ENCODE results near the gene NUDT17. TPM values are rescaled to one million over a fixed set of nuclear protein-coding genes. Genes with fewer than 3 reads are reported as not detected.

NUDT17 gene
- total and polyA plus RNA-seq, 9 of the 15 experiments (the other 6 are each of a cell fraction or from before 2014, with no cell fraction given), result 2.1 to 10.0 (median 6.1) TPM

- H3K9ac ChIP-seq (ENCODE audit: insufficient read depth in 1 of 2, low read depth in 2 of 2, low read length in 2 of 2), result no peak overlapping the region
- FAIRE-seq (peak; percentile 19), DNase-seq (ENCODE audit: extremely low read depth in 1 of 4, low spot score in 3 of 4) (no peak), ATAC-seq (no peak)
- WGBS (ENCODE audit: insufficient coverage, low coverage, missing lambda C conversion rate), result 73% methylated on average over 1 of the region's 1 CpG
- H2AFZ ChIP-seq (ENCODE audit: low read depth, low read length), result no peak overlapping the region
- no peak overlapping the region for H3K4me2 ChIP-seq (ENCODE audit: insufficient read depth, low read length)
- TF ChIP-seq NR2C2 (CRISPR knock-in tag; IDR thresholded peaks at IDR 0.05), result no peak
- TF ChIP-seq NR2C2 (tag; IDR thresholded peaks at IDR 0.05), result no peak
- TF ChIP-seq KHSRP (IDR thresholded peaks at IDR 0.05), result no peak
- TF ChIP-seq NFRKB (IDR thresholded peaks at IDR 0.05; ENCODE audit: low read depth), result no peak
- TF ChIP-seq FOXA1 (IDR thresholded peaks at IDR 0.05; ENCODE audit: borderline replicate concordance), result no peak
- TF ChIP-seq ZNF274 (IDR thresholded peaks at IDR 0.05; ENCODE audit: borderline replicate concordance, low read depth, low read length), result no peak
- no peak for TF ChIP-seq GTF2A2 (tag; IDR thresholded peaks at IDR 0.05)
- TF ChIP-seq GTF2F1 (IDR thresholded peaks at IDR 0.05; ENCODE audit: low read depth, low read length), result no peak
- no peak for TF ChIP-seq RBM17 (IDR thresholded peaks at IDR 0.05; ENCODE audit: borderline replicate concordance, low read depth, low read length)
- TF ChIP-seq E2F5 (CRISPR knock-in tag; IDR thresholded peaks at IDR 0.05), result no peak
- TF ChIP-seq OTX1 (CRISPR knock-in tag; IDR thresholded peaks at IDR 0.05), result no peak
- TF ChIP-seq PTBP1 (IDR thresholded peaks at IDR 0.05; ENCODE audit: low read depth, low read length), result no peak
- no peak for TF ChIP-seq SUPT5H (IDR thresholded peaks at IDR 0.05)
- TF ChIP-seq MAZ (CRISPR knock-in tag; conservative IDR thresholded peaks at IDR 0.05 in 1 of 2, IDR thresholded peaks at IDR 0.05 in 1 of 2), result no peak
- TF ChIP-seq GABPA (tag; conservative IDR thresholded peaks at IDR 0.05; ENCODE audit: low read depth), result no peak
- TF ChIP-seq NCOA2 (IDR thresholded peaks at IDR 0.05; ENCODE audit: partially characterized antibody in 2 of 2), result no peak
- no peak overlapping the region for H3K4me3 ChIP-seq
- intact Hi-C loops (cut with micrococcal nuclease) (no loop called here), in situ Hi-C loops (cut with MboI) (no loop called here)
- H4K20me1 ChIP-seq (replicated peaks; ENCODE audit: control insufficient read depth, insufficient read depth, low read length), result no peaks in the 10 kb centered on the region
- no peaks in the 10 kb centered on the region for H3K9me3 ChIP-seq (replicated peaks; ENCODE audit: control insufficient read depth, insufficient read depth, low read depth, low read length)
- H3K79me2 ChIP-seq (ENCODE audit: control insufficient read depth, insufficient read depth, low read length), result no peaks in the 10 kb centered on the region
- no TSS peak for BruUV-seq (replicated peaks)
- no peaks in the 10 kb centered on the region for H3K36me3 ChIP-seq (ENCODE audit: control insufficient read depth, insufficient read depth, low read length)
- no peak overlapping the region for H3K27ac ChIP-seq (ENCODE audit: extremely low read depth, low read depth, low read length)
- H3K9me1 ChIP-seq (ENCODE audit: control insufficient read depth, insufficient read depth, low read length), result no peaks in the 10 kb centered on the region
- CTCF ChIA-PET (ENCODE audit: low intra/inter-chr PET ratio), result no interaction called here
- H3K4me1 ChIP-seq (replicated peaks in 1 of 2; ENCODE audit: control insufficient read depth in 2 of 2, insufficient read depth in 2 of 2, low read length in 2 of 2), result peaks cover 4 to 17% of the 10 kb centered on the region in 2 experiments; a peak in 4 of 5 replicates
- POLR2A ChIA-PET, result interaction anchor here (1.1 to 1.3 kb wide), 2 partner anchors 9 to 30 kb away, joined by 3 to 4 read pairs; partner anchors contain the start of gene RBM8A
- no peaks in the 10 kb centered on the region for H3K27me3 ChIP-seq (ENCODE audit: control insufficient read depth in 2 of 2, insufficient read depth in 2 of 2, low read length in 2 of 2)
These were observed 52.5 kb downstream of the NUDT17 start for GRCh38 chr1:145897969-145898368.

Small RNAs within 50 kb of the gene (microRNA-seq; reads per million reads assigned to microRNA genes)
- not detected for gene MIR6736 (ENCODE audit: borderline microRNAs expressed)

Small RNAs within 50 kb of the gene (small RNA-seq; reads per million reads assigned to genes)
- gene MIR6736, result not detected

Other genes with a start within 250 kb of the NUDT17 start
Only the 7 nearest of the 15 such genes appear.
- 8.4 and 8.8 TPM in 2 replicates for gene RNF115, start 21.5 kb upstream of the NUDT17 start, total RNA-seq (2014; rRNA removed)
- 12.5 and 13.6 TPM in 2 replicates for gene RNF115, start 21.5 kb upstream of the NUDT17 start, total RNA-seq (2014; rRNA removed; fragmentation: Illumina TruSeq; extraction: Trizol)
- 11.5 and 12.3 TPM in 2 replicates for gene RNF115, start 21.5 kb upstream of the NUDT17 start, total RNA-seq (2015; rRNA removed; fragmentation: Illumina TruSeq; extraction: Trizol)
- gene RNF115, start 21.5 kb upstream of the NUDT17 start, total RNA-seq (2021), result 9.5 and 10.2 TPM in 2 replicates
- gene RNF115, start 21.5 kb upstream of the NUDT17 start, polyA plus RNA-seq (2011; rRNA removed), result 12.1 and 14.3 TPM in 2 replicates
- 8.4 and 9.9 TPM in 2 replicates for gene RNF115, start 21.5 kb upstream of the NUDT17 start, polyA plus RNA-seq (2014; fragmentation: Illumina TruSeq; extraction: Trizol)
- 1 to 10 TPM; 1.9 to 2.0 TPM for gene RNF115, start 21.5 kb upstream of the NUDT17 start, polyA plus RNA-seq (2014; fragmentation: Nextera tagmentation; extraction: Ambion mirVana)
- gene RNF115, start 21.5 kb upstream of the NUDT17 start, polyA plus RNA-seq (2014; rRNA removed), result 6.9 and 7.8 TPM in 2 replicates
- 42.0 and 44.8 TPM in 2 replicates for gene POLR3C, start 21.4 kb upstream of the NUDT17 start, total RNA-seq (2014; rRNA removed)
- 50.7 and 53.9 TPM in 2 replicates for gene POLR3C, start 21.4 kb upstream of the NUDT17 start, total RNA-seq (2014; rRNA removed; fragmentation: Illumina TruSeq; extraction: Trizol)
- gene POLR3C, start 21.4 kb upstream of the NUDT17 start, total RNA-seq (2015; rRNA removed; fragmentation: Illumina TruSeq; extraction: Trizol), result 54.6 and 56.8 TPM in 2 replicates
- gene POLR3C, start 21.4 kb upstream of the NUDT17 start, total RNA-seq (2021), result 45.2 and 46.0 TPM in 2 replicates
- 31.5 and 42.9 TPM in 2 replicates for gene POLR3C, start 21.4 kb upstream of the NUDT17 start, polyA plus RNA-seq (2011; rRNA removed)
- gene POLR3C, start 21.4 kb upstream of the NUDT17 start, polyA plus RNA-seq (2014; fragmentation: Illumina TruSeq; extraction: Trizol), result 58.1 and 64.1 TPM in 2 replicates
- gene POLR3C, start 21.4 kb upstream of the NUDT17 start, polyA plus RNA-seq (2014; fragmentation: Nextera tagmentation; extraction: Ambion mirVana), result 10 to 100 TPM; 19.7 to 49.9 TPM
- 36.9 and 43.5 TPM in 2 replicates for gene POLR3C, start 21.4 kb upstream of the NUDT17 start, polyA plus RNA-seq (2014; rRNA removed)
- 7.9 and 10.4 TPM in 2 replicates for gene PIAS3, start 13.5 kb downstream of the NUDT17 start, total RNA-seq (2014; rRNA removed)
- gene PIAS3, start 13.5 kb downstream of the NUDT17 start, total RNA-seq (2014; rRNA removed; fragmentation: Illumina TruSeq; extraction: Trizol), result 6.0 and 6.9 TPM in 2 replicates
- gene PIAS3, start 13.5 kb downstream of the NUDT17 start, total RNA-seq (2015; rRNA removed; fragmentation: Illumina TruSeq; extraction: Trizol), result 7.4 and 7.5 TPM in 2 replicates
- gene PIAS3, start 13.5 kb downstream of the NUDT17 start, total RNA-seq (2021), result 15.7 and 17.7 TPM in 2 replicates
- 8.5 and 16.5 TPM in 2 replicates for gene PIAS3, start 13.5 kb downstream of the NUDT17 start, polyA plus RNA-seq (2011; rRNA removed)
- gene PIAS3, start 13.5 kb downstream of the NUDT17 start, polyA plus RNA-seq (2014; fragmentation: Illumina TruSeq; extraction: Trizol), result 22.6 and 25.6 TPM in 2 replicates
- gene PIAS3, start 13.5 kb downstream of the NUDT17 start, polyA plus RNA-seq (2014; fragmentation: Nextera tagmentation; extraction: Ambion mirVana), result 1 to 10 TPM; 1.1 to 1.5 TPM
- 14.3 and 16.2 TPM in 2 replicates for gene PIAS3, start 13.5 kb downstream of the NUDT17 start, polyA plus RNA-seq (2014; rRNA removed)
- 0.12 and 0.14 TPM in 2 replicates for gene ANKRD35, start 40.2 kb downstream of the NUDT17 start, total RNA-seq (2014; rRNA removed)
- gene ANKRD35, start 40.2 kb downstream of the NUDT17 start, total RNA-seq (2014; rRNA removed; fragmentation: Illumina TruSeq; extraction: Trizol), result 0.07 TPM in 1 of 2 replicates, not detected in the other
- 0.08 TPM in 1 of 2 replicates, not detected in the other for gene ANKRD35, start 40.2 kb downstream of the NUDT17 start, total RNA-seq (2015; rRNA removed; fragmentation: Illumina TruSeq; extraction: Trizol)
- gene ANKRD35, start 40.2 kb downstream of the NUDT17 start, total RNA-seq (2021), result 0.07 TPM in 1 of 2 replicates, not detected in the other
- gene ANKRD35, start 40.2 kb downstream of the NUDT17 start, polyA plus RNA-seq (2011; rRNA removed), result not detected in 2 replicates
- 0.07 TPM in 1 of 2 replicates, not detected in the other for gene ANKRD35, start 40.2 kb downstream of the NUDT17 start, polyA plus RNA-seq (2014; fragmentation: Illumina TruSeq; extraction: Trizol)
- not detected for gene ANKRD35, start 40.2 kb downstream of the NUDT17 start, polyA plus RNA-seq (2014; fragmentation: Nextera tagmentation; extraction: Ambion mirVana)
- 0.07 TPM in 1 of 2 replicates, not detected in the other for gene ANKRD35, start 40.2 kb downstream of the NUDT17 start, polyA plus RNA-seq (2014; rRNA removed)
- 0.05 TPM in 1 of 2 replicates, not detected in the other for gene ITGA10, start 64.4 kb downstream of the NUDT17 start, total RNA-seq (2014; rRNA removed)
- gene ITGA10, start 64.4 kb downstream of the NUDT17 start, total RNA-seq (2014; rRNA removed; fragmentation: Illumina TruSeq; extraction: Trizol), result 0.11 and 0.35 TPM in 2 replicates
- gene ITGA10, start 64.4 kb downstream of the NUDT17 start, total RNA-seq (2015; rRNA removed; fragmentation: Illumina TruSeq; extraction: Trizol), result 0.08 and 0.14 TPM in 2 replicates
- gene ITGA10, start 64.4 kb downstream of the NUDT17 start, total RNA-seq (2021), result 0.09 and 0.20 TPM in 2 replicates
- 0.14 and 0.26 TPM in 2 replicates for gene ITGA10, start 64.4 kb downstream of the NUDT17 start, polyA plus RNA-seq (2011; rRNA removed)
- 0.06 and 0.09 TPM in 2 replicates for gene ITGA10, start 64.4 kb downstream of the NUDT17 start, polyA plus RNA-seq (2014; fragmentation: Illumina TruSeq; extraction: Trizol)
- under 1 TPM; 0.08 TPM for gene ITGA10, start 64.4 kb downstream of the NUDT17 start, polyA plus RNA-seq (2014; fragmentation: Nextera tagmentation; extraction: Ambion mirVana)
- 0.01 and 0.65 TPM in 2 replicates for gene ITGA10, start 64.4 kb downstream of the NUDT17 start, polyA plus RNA-seq (2014; rRNA removed)
- gene PEX11B, start 73.1 kb downstream of the NUDT17 start, total RNA-seq (2014; rRNA removed), result 13.2 and 18.8 TPM in 2 replicates
- 16.9 and 18.1 TPM in 2 replicates for gene PEX11B, start 73.1 kb downstream of the NUDT17 start, total RNA-seq (2014; rRNA removed; fragmentation: Illumina TruSeq; extraction: Trizol)
- 18.5 and 18.6 TPM in 2 replicates for gene PEX11B, start 73.1 kb downstream of the NUDT17 start, total RNA-seq (2015; rRNA removed; fragmentation: Illumina TruSeq; extraction: Trizol)
- gene PEX11B, start 73.1 kb downstream of the NUDT17 start, total RNA-seq (2021), result 18.9 and 21.2 TPM in 2 replicates
- gene PEX11B, start 73.1 kb downstream of the NUDT17 start, polyA plus RNA-seq (2011; rRNA removed), result 60.0 and 60.3 TPM in 2 replicates
- 24.6 and 26.3 TPM in 2 replicates for gene PEX11B, start 73.1 kb downstream of the NUDT17 start, polyA plus RNA-seq (2014; fragmentation: Illumina TruSeq; extraction: Trizol)
- gene PEX11B, start 73.1 kb downstream of the NUDT17 start, polyA plus RNA-seq (2014; fragmentation: Nextera tagmentation; extraction: Ambion mirVana), result 10 to 100 TPM; 42.3 to 52.7 TPM
- 21.7 and 23.4 TPM in 2 replicates for gene PEX11B, start 73.1 kb downstream of the NUDT17 start, polyA plus RNA-seq (2014; rRNA removed)
- 235 and 257 TPM in 2 replicates for gene RBM8A, start 81.9 kb downstream of the NUDT17 start, total RNA-seq (2014; rRNA removed)
- 228 and 266 TPM in 2 replicates for gene RBM8A, start 81.9 kb downstream of the NUDT17 start, total RNA-seq (2014; rRNA removed; fragmentation: Illumina TruSeq; extraction: Trizol)
- gene RBM8A, start 81.9 kb downstream of the NUDT17 start, total RNA-seq (2015; rRNA removed; fragmentation: Illumina TruSeq; extraction: Trizol), result 283 and 291 TPM in 2 replicates
- 206 and 215 TPM in 2 replicates for gene RBM8A, start 81.9 kb downstream of the NUDT17 start, total RNA-seq (2021)
- gene RBM8A, start 81.9 kb downstream of the NUDT17 start, polyA plus RNA-seq (2011; rRNA removed), result 152 and 225 TPM in 2 replicates
- 240 and 324 TPM in 2 replicates for gene RBM8A, start 81.9 kb downstream of the NUDT17 start, polyA plus RNA-seq (2014; fragmentation: Illumina TruSeq; extraction: Trizol)
- gene RBM8A, start 81.9 kb downstream of the NUDT17 start, polyA plus RNA-seq (2014; fragmentation: Nextera tagmentation; extraction: Ambion mirVana), result 1,000 to 10,000 TPM in 1 of 2 experiments, 100 to 1,000 TPM in 1; 763 to 1,035 TPM
- gene RBM8A, start 81.9 kb downstream of the NUDT17 start, polyA plus RNA-seq (2014; rRNA removed), result 301 and 311 TPM in 2 replicates